Ectodermal cell (in vitro differentiated cells): ENCODE results near the gene CNTN1.

Experiments
- H3K27ac ChIP-seq: 2 replicates; pipeline ENCODE4 v1.7.0; 2013; ENCODE audit warnings: mild to moderate bottlenecking, low read depth, low read length; ENCODE audit not compliant: insufficient read depth, poor library complexity, severe bottlenecking
- H3K27me3 ChIP-seq: 2 replicates; pipeline ENCODE4 v1.7.0; 2013; ENCODE audit warnings: mild to moderate bottlenecking, low read length; ENCODE audit not compliant: insufficient read depth, control insufficient read depth, poor library complexity, severe bottlenecking
- H3K36me3 ChIP-seq: one replicate; pipeline ENCODE4 v1.7.0; 2013; ENCODE audit warnings: low read length; ENCODE audit not compliant: control insufficient read depth, insufficient read depth
- H3K4me1 ChIP-seq: one replicate; pipeline ENCODE4 v1.7.0; 2013; ENCODE audit warnings: low read length; ENCODE audit not compliant: control insufficient read depth, insufficient read depth
- H3K4me3 ChIP-seq: 2 replicates; pipeline ENCODE4 v1.7.0; 2013; ENCODE audit warnings: low read depth, low read length, control low read depth; ENCODE audit not compliant: insufficient read depth
- H3K9me3 ChIP-seq: 2 replicates; pipeline ENCODE4 v1.7.0; 2013; ENCODE audit warnings: mild to moderate bottlenecking, low read length, moderate library complexity; ENCODE audit not compliant: control insufficient read depth
- WGBS, 2 experiments: methylation state at CpG; one replicate each; pipeline ENCODE4 v1.1.7; 2013; ENCODE audit warnings: missing lambda C conversion rate in 2 of 2; 5-methylcytosine and 5-hydroxymethylcytosine counted together

The CNTN1 gene

GRCh38 chr12:40829738-40830144 lies 137.5 kb downstream of the CNTN1 start:
- Histone ChIP-seq H3K9me3 (no peaks in the 10 kb centered on the region), H3K4me3 (no peak overlapping the region), H3K36me3 (no peaks in the 10 kb centered on the region), H3K27ac (no peak overlapping the region), H3K27me3 (no peaks in the 10 kb centered on the region), H3K4me1 (peaks cover 6% of the 10 kb centered on the region)
- WGBS, 2 experiments: 40 to 62% methylated on average over 1 of the region's 1 CpG

DNA sequence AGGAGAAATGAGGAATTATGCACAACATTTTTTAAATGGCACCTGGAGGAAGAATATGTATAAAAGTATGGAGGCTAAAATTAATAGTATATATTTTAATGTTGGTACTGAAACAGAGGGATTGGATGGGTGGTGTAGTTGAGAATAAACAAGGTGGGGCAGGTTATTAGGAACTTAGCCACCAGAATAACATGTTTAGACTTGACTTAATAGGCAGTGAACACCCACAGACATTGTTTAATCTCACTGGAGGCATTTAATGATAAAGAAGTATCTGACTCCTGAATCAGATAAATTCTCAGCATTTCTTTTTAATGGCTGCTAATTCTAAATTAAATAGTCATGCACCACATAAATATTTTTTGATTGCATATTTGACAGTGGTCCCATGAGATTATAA lies 139.7 kb downstream of the CNTN1 start:
- no peaks in the 10 kb centered on the region for H3K27me3 ChIP-seq
- no peaks in the 10 kb centered on the region for H3K9me3 ChIP-seq
- peaks cover 6% of the 10 kb centered on the region for H3K4me1 ChIP-seq
- H3K27ac ChIP-seq: no peak overlapping the region
- H3K36me3 ChIP-seq: no peaks in the 10 kb centered on the region
- H3K4me3 ChIP-seq: no peak overlapping the region

DNA sequence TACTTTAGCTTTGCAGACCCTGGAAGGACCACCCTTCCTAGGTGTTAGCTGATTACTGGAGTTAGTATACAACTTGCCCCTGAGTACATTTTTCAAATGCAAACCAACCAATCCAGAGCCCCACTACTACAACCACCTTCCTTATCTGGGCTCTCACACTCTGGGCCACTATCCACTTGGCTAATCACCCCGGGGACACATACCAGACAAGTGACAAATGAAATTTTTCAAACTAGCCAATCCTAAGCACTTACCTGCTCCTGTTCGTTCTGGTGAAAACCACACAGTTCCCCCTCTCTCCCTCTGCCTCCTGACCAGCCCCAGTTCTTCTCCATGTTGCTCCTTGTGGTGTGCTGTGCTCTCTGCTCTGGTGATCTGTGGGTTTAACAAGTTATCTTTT lies 140.4 kb downstream of the CNTN1 start:
- no peaks in the 10 kb centered on the region for H3K36me3 ChIP-seq
- WGBS, 2 experiments: 81 to 88% methylated on average over 2 of the region's 2 CpGs
- no peak overlapping the region for H3K27ac ChIP-seq
- H3K27me3 ChIP-seq: no peaks in the 10 kb centered on the region
- H3K4me3 ChIP-seq: no peak overlapping the region
- H3K9me3 ChIP-seq: no peaks in the 10 kb centered on the region
- H3K4me1 ChIP-seq: peaks cover 6% of the 10 kb centered on the region

- H3K27ac ChIP-seq: no peak overlapping the region
- no peaks in the 10 kb centered on the region for H3K4me1 ChIP-seq
- 93 to 96% methylated on average over 2 of the region's 2 CpGs for WGBS, 2 experiments
Observed at GRCh38 chr12:40833818-40834217, 141.6 kb downstream of the CNTN1 start.

DNA sequence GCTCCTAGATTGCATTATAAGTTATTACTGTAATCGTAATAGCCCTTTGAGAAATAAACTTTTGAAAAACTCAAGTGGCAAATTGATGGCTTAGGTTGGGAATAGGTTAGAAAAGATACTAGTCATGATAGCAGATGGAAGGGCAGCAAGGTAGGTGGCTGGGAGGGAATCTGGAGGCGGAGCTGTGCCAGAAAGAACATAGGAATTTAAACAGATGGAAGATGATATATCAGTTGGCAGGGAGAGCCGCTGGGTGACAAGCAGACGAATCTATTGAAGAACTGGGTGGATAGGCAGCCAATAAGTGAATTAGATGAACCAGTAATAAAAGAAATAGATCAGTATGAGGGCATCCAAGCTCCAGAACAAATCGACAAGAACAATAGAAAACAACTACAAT lies 142.1 kb downstream of the CNTN1 start:
- no peaks in the 10 kb centered on the region for H3K9me3 ChIP-seq
- no peaks in the 10 kb centered on the region for H3K4me1 ChIP-seq
- H3K4me3 ChIP-seq: no peak overlapping the region
- H3K27ac ChIP-seq: no peak overlapping the region
- H3K27me3 ChIP-seq: no peaks in the 10 kb centered on the region
- 91 to 94% methylated on average over 5 of the region's 5 CpGs for WGBS, 2 experiments
- H3K36me3 ChIP-seq: no peaks in the 10 kb centered on the region

More at GRCh38 chr12:40833818-40834217, 141.6 kb downstream of the CNTN1 start:
- no peaks in the 10 kb centered on the region for H3K27me3 ChIP-seq
- no peaks in the 10 kb centered on the region for H3K36me3 ChIP-seq
- H3K9me3 ChIP-seq: no peaks in the 10 kb centered on the region
- H3K4me3 ChIP-seq: no peak overlapping the region

- H3K27ac ChIP-seq: no peak overlapping the region
- H3K4me3 ChIP-seq: no peak overlapping the region
- H3K4me1 ChIP-seq: no peaks in the 10 kb centered on the region
- H3K36me3 ChIP-seq: no peaks in the 10 kb centered on the region
- no peaks in the 10 kb centered on the region for H3K9me3 ChIP-seq
- WGBS, 2 experiments: 93 to 94% methylated on average over 6 of the region's 6 CpGs
- H3K27me3 ChIP-seq: no peaks in the 10 kb centered on the region
Observed at GRCh38 chr12:40837891-40838429, 145.7 kb downstream of the CNTN1 start.

DNA sequence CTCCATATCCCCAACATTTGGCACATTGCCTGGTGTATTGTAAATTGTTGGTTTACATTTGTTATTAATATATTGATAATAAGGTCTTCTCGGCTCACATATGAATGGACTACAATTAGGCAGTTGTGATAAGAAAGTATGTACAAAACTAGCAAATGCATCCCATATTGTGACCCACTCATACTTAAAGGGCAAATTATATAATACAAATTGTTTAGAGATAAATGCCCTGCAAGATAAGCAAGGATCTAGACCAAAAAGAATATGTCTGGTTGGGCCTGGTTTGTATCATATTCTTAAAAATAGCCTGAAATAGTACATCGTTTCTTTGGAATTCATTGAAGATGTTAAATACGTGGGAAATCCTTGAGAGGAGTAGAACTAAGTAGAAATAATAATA lies 151.3 kb downstream of the CNTN1 start:
- Histone ChIP-seq H3K27ac (no peak overlapping the region), H3K4me1 (no peaks in the 10 kb centered on the region), H3K36me3 (no peaks in the 10 kb centered on the region), H3K27me3 (no peaks in the 10 kb centered on the region), H3K9me3 (no peaks in the 10 kb centered on the region), H3K4me3 (no peak overlapping the region)
- 91 to 100% methylated on average over 2 of the region's 3 CpGs for WGBS, 2 experiments

DNA sequence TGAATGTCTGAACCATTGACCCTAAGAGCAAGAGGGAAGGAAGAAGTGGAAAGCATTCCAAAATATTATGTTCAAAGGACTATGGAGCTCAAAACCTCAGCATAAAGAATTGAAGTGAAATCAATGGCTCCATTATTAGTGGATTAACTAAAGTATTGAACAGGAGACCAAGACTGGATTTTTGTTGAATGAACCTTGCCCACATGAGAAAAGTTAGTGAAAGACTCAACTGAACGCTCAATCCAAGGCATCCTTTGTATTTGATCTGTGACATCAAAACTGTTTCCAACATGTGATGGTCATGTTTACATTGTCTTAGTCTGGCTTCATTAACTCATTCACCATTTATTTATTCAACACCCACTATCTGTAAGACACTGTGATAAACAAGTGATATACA lies 161.0 kb downstream of the CNTN1 start:
- Histone ChIP-seq H3K27me3 (no peaks in the 10 kb centered on the region), H3K4me1 (no peaks in the 10 kb centered on the region), H3K4me3 (no peak overlapping the region), H3K27ac (no peak overlapping the region), H3K36me3 (no peaks in the 10 kb centered on the region), H3K9me3 (no peaks in the 10 kb centered on the region)
- WGBS, 2 experiments: 93 to 97% methylated on average over 1 of the region's 1 CpG

GRCh38 chr12:40854604-40855003 lies 162.4 kb downstream of the CNTN1 start:
- H3K27ac ChIP-seq: no peak overlapping the region
- H3K4me3 ChIP-seq: no peak overlapping the region
- H3K9me3 ChIP-seq: no peaks in the 10 kb centered on the region
- WGBS, 2 experiments: 75 to 77% methylated on average over 4 of the region's 4 CpGs
- no peaks in the 10 kb centered on the region for H3K36me3 ChIP-seq
- H3K4me1 ChIP-seq: no peaks in the 10 kb centered on the region
- no peaks in the 10 kb centered on the region for H3K27me3 ChIP-seq

- H3K4me1 ChIP-seq: no peaks in the 10 kb centered on the region
- H3K36me3 ChIP-seq: no peaks in the 10 kb centered on the region
- no peak overlapping the region for H3K4me3 ChIP-seq
- WGBS, 2 experiments: 92 to 100% methylated on average over 1 of the region's 1 CpG
- no peaks in the 10 kb centered on the region for H3K27me3 ChIP-seq
- no peaks in the 10 kb centered on the region for H3K9me3 ChIP-seq
- no peak overlapping the region for H3K27ac ChIP-seq
Observed at GRCh38 chr12:40864891-40865290, 172.7 kb downstream of the CNTN1 start.

- Histone ChIP-seq H3K27ac (no peak overlapping the region), H3K4me1 (no peaks in the 10 kb centered on the region), H3K9me3 (no peaks in the 10 kb centered on the region), H3K36me3 (no peaks in the 10 kb centered on the region), H3K27me3 (no peaks in the 10 kb centered on the region), H3K4me3 (no peak overlapping the region)
Observed at GRCh38 chr12:40870981-40871380, 178.7 kb downstream of the CNTN1 start.
